ENCODE results near the gene MPDZ.

DNA sequence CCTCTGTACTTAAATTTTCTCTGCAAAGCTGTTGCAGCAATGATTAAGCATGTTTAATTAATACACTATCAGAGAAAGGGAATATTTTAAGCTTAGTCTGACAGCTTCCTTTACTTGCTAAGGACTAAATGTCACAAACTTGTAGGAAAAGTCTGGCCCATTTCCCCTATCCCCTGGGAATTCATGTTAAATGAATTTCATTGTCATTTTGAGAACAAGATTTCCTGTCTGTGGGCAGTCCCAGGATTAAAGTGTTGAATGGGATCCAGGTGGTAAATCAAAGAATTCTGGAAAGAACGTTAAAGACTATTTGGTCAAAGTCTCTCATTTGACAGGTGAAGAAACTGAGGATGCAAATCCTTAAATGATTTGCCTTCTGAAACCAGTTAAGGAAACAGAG lies 214.8 kb downstream of the MPDZ start:
- TF ChIP-seq EP300 (IDR thresholded peaks at IDR 0.05) (no peak), POLR2A (IDR thresholded peaks at IDR 0.05; ENCODE audit: low read length) (no peak), PHF8 (IDR thresholded peaks at IDR 0.05; ENCODE audit: borderline replicate concordance, low read depth) (no peak), EHMT2 (IDR thresholded peaks at IDR 0.05; ENCODE audit: low read depth) (no peak), RAD21 (conservative IDR thresholded peaks at IDR 0.05 in 1 of 2, IDR thresholded peaks at IDR 0.05 in 1 of 2) (no peak), ZFP36 (IDR thresholded peaks at IDR 0.05; ENCODE audit: borderline replicate concordance, partially characterized antibody) (no peak)
- TF ChIP-seq, protein P1, sequence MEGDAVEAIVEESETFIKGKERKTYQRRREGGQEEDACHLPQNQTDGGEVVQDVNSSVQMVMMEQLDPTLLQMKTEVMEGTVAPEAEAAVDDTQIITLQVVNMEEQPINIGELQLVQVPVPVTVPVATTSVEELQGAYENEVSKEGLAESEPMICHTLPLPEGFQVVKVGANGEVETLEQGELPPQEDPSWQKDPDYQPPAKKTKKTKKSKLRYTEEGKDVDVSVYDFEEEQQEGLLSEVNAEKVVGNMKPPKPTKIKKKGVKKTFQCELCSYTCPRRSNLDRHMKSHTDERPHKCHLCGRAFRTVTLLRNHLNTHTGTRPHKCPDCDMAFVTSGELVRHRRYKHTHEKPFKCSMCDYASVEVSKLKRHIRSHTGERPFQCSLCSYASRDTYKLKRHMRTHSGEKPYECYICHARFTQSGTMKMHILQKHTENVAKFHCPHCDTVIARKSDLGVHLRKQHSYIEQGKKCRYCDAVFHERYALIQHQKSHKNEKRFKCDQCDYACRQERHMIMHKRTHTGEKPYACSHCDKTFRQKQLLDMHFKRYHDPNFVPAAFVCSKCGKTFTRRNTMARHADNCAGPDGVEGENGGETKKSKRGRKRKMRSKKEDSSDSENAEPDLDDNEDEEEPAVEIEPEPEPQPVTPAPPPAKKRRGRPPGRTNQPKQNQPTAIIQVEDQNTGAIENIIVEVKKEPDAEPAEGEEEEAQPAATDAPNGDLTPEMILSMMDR (IDR thresholded peaks at IDR 0.05) = no peak
- TF ChIP-seq, protein P2, sequence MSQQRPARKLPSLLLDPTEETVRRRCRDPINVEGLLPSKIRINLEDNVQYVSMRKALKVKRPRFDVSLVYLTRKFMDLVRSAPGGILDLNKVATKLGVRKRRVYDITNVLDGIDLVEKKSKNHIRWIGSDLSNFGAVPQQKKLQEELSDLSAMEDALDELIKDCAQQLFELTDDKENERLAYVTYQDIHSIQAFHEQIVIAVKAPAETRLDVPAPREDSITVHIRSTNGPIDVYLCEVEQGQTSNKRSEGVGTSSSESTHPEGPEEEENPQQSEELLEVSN (IDR thresholded peaks at IDR 0.05; ENCODE audit: borderline replicate concordance, low read depth) = no peak
- TF ChIP-seq, protein P3, sequence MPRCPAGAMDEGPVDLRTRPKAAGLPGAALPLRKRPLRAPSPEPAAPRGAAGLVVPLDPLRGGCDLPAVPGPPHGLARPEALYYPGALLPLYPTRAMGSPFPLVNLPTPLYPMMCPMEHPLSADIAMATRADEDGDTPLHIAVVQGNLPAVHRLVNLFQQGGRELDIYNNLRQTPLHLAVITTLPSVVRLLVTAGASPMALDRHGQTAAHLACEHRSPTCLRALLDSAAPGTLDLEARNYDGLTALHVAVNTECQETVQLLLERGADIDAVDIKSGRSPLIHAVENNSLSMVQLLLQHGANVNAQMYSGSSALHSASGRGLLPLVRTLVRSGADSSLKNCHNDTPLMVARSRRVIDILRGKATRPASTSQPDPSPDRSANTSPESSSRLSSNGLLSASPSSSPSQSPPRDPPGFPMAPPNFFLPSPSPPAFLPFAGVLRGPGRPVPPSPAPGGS (IDR thresholded peaks at IDR 0.05) = no peak

Data from A549 (cell line).